Raji (cell line): ENCODE results near the gene IL31RA.

Source experiments
- POLR2A ChIP-seq: IDR thresholded peaks from 2 replicates; pipeline ENCODE4 v1.6.1; 2011; ENCODE audit warnings: low read depth, low read length, control low read depth; ENCODE audit not compliant: insufficient read depth

The IL31RA gene

DNA sequence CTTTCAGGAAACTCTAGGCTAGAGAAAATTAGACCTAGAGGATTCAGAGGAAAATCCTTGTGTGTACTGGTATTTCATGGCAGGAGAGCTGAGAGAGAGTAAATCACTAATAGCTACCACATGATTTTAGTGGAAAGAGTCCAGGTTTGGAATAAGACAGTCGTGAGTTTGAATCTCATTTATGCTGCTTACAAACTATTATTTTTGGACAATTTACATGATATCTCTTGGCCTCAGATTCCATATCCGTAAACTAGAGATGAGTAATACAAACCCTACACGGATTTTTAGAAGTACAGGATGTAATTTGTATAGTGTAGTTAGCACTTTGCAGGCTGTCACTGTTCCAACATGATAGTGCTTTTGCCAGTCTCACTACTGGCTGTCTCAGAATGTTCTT, 2.7 kb downstream of the IL31RA start:
- no peak for TF ChIP-seq POLR2A

GRCh38 chr5:55855509-55855908, 4.4 kb downstream of the IL31RA start:
- no peak for TF ChIP-seq POLR2A

- no peak for TF ChIP-seq POLR2A
Measured at GRCh38 chr5:55856516-55857246, 5.5 kb downstream of the IL31RA start.

DNA sequence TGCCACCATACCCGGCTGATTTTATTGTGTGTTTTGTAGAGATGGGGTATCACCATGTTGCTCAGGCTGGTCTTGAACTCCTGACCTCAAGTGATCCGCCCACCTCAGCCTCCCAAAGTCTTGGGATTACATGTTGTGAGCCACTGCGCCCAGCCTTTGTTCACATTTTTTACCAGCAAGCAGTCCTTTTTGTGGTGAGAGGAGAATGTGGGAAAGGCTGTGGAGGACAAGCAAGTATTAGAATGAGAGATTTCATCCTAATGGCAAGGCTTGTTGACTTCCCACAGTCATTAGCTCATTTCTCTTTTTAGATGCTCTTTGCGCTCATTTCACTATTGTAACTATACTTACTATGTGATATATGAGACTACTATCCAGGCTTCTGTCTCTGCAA, 6.1 kb downstream of the IL31RA start:
- no peak for TF ChIP-seq POLR2A

- no peak for TF ChIP-seq POLR2A
Measured at GRCh38 chr5:55858104-55858503, 6.9 kb downstream of the IL31RA start.

- no peak for TF ChIP-seq POLR2A
Measured at GRCh38 chr5:55860288-55860687, 9.1 kb downstream of the IL31RA start.

- TF ChIP-seq POLR2A = no peak
Measured at GRCh38 chr5:55860709-55861108, 9.6 kb downstream of the IL31RA start.

GRCh38 chr5:55864606-55865541, 13.7 kb downstream of the IL31RA start:
- no peak for TF ChIP-seq POLR2A

- no peak for TF ChIP-seq POLR2A
Measured at GRCh38 chr5:55865831-55866230, 14.7 kb downstream of the IL31RA start.

- no peak for TF ChIP-seq POLR2A
Measured at GRCh38 chr5:55866485-55866884, 15.3 kb downstream of the IL31RA start.

- no peak for TF ChIP-seq POLR2A
Measured at GRCh38 chr5:55866934-55867333, 15.8 kb downstream of the IL31RA start.

- TF ChIP-seq POLR2A = no peak
Measured at GRCh38 chr5:55868846-55869245, 17.7 kb downstream of the IL31RA start.

- TF ChIP-seq POLR2A = no peak
Measured at GRCh38 chr5:55869847-55870246, 18.7 kb downstream of the IL31RA start.

DNA sequence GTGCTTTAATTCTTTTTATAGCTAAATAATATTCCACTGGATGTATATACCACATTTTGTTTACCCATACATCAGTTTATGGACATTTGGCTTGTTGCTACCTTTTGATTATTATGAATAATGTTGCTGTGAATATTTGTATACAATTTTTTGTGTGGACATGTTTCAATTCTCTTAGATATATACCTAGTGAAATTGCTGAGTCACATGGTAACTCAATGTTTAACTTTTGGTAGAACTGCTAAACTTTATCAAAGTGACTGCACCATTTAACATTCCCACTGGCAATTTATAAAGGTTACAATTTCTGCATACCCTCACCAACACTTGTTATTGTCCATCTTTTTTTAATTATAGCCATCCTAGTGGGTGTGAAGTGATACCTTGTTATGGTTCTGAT, 22.1 kb downstream of the IL31RA start:
- no peak for TF ChIP-seq POLR2A

GRCh38 chr5:55877655-55878054, 26.5 kb downstream of the IL31RA start:
- no peak for TF ChIP-seq POLR2A

GRCh38 chr5:55880453-55880852, 29.3 kb downstream of the IL31RA start:
- TF ChIP-seq POLR2A = no peak
